Activated naive CD4-positive, alpha-beta T cell treated with anti-CD3 and anti-CD28 coated beads, Interleukin-2, amount 50 U/mL, for 72 hours (primary cell): Measurements from ENCODE around the gene PTPRD. TPM values are rescaled to one million over a fixed set of nuclear protein-coding genes. Genes with fewer than 3 reads are reported as not detected.
"Not testable (repeated sequence)": the region's sequence is repeated elsewhere in the genome, so short reads cannot be mapped to it uniquely, and the experiment has no call there.

Experiments used
- ATAC-seq, 2 donors: fragments of 150-1000 bp; cut with Tn5 transposase; 2 replicates each; pipeline ENCODE4 v1.10.0; 2021; ENCODE audit warnings: mild to moderate bottlenecking in 2 of 2, moderate library complexity in 2 of 2
- DNase-seq, 2 donors: peaks; one replicate each; pipeline ENCODE4 v3.0.0; 2021 to 2022; ENCODE audit warnings: low spot score in 2 of 2
- H3K27ac Mint-ChIP-seq, 2 donors: one replicate each; pipeline ENCODE4 v1.8.0; 2022; ENCODE audit warnings: mild to moderate bottlenecking in 2 of 2, mixed read lengths in 2 of 2
- H3K36me3 Mint-ChIP-seq, 2 donors: one replicate each; pipeline ENCODE4 v1.8.0; 2022; ENCODE audit warnings: mixed read lengths in 2 of 2
- H3K9me3 Mint-ChIP-seq, 2 donors: one replicate each; pipeline ENCODE4 v1.8.0; 2022; ENCODE audit warnings: mixed read lengths in 2 of 2
- total RNA-seq, 2 donors: library from RNA; stranded (reverse); gene quantifications; one replicate each; pipeline ENCODE4 v1.2.3, GENCODE V29; 2022

PTPRD gene
- total RNA-seq, 2 donors from 2014 or later, result not detected

DNA sequence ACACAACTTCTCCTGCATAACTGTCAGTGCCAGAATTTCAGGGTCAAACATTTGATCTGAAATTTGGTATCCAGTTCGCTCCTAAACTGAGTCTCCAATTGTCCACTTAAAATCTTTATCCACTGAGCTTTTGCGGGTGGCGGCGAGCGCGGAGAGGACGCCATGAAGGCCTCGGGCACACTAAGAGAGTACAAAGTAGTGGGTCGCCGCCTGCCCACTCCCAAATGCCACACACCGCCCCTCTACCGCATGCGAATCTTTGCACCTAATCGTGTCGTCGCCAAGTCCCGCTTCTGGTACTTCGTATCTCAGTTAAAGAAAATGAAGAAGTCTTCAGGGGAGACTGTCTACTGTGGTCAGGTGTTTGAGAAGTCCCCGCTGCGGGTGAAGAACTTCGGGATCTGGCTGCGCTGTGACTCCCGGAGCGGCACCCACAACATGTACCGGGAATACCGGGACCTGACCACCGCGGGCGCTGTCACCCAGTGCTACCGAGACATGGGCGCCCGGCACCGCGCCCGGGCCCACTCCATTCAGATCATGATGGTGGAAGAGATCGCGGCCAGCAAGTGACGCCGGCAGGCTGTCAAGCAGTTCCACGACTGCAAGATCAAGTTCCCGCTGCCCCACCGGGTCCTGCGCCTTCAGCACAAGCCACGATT lies 1899.5 kb downstream of the PTPRD start:
- no peaks in the 10 kb centered on the region for H3K9me3 Mint-ChIP-seq

DNA sequence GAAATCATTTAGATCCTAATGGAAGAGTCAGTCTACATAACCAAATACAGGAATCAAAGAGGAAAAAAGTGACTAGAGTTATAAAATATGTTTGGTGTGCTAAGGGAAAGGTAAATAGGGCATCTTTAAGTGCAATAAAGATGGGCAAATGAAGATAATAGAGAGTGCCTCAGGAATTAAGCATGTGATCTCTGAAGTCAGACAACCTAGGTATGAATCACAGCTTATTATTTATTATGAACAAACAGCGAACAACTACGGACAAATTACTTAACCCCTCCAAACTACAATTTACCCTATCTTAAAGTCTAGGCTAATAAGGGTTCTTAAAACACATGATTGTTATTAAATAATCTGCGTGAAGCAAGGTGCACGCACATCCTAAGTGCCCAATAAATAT lies 1903.1 kb downstream of the PTPRD start:
- no peak for DNase-seq
- ATAC-seq, result no peak
- Mint-ChIP-seq H3K27ac (no peak overlapping the region), H3K36me3 (no peaks in the 10 kb centered on the region), H3K9me3 (no peaks in the 10 kb centered on the region)

More for the DNA sequence above, 1899.5 kb downstream of the PTPRD start:
- Mint-ChIP-seq H3K27ac (no peak overlapping the region), H3K36me3 (no peaks in the 10 kb centered on the region)
- DNase-seq, result no peak
- no peak for ATAC-seq

DNA sequence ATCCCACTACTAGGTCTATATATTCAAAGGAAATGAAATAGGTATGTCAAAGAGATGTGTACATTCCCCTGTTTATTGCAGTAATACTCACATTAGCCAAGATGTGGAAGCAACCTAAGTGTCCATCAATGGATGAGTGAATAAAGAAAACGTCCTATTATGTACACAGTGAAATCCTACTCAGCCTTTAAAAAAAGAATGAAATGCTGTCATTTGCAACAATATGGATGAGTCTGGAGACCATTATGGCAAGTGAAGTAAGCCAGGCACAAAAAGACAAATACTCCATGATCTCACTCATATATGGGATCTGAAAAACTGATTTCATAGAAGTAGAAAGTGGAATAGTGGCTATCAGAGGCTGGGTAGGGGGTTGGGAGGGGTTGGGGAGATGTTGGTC lies 1904.1 kb downstream of the PTPRD start:
- Mint-ChIP-seq H3K36me3 (peaks cover 0 to 4% of the 10 kb centered on the region in 2 donors), H3K9me3 (no peaks in the 10 kb centered on the region), H3K27ac (no peak overlapping the region)
- DNase-seq (no peak), ATAC-seq (no peak)

DNA sequence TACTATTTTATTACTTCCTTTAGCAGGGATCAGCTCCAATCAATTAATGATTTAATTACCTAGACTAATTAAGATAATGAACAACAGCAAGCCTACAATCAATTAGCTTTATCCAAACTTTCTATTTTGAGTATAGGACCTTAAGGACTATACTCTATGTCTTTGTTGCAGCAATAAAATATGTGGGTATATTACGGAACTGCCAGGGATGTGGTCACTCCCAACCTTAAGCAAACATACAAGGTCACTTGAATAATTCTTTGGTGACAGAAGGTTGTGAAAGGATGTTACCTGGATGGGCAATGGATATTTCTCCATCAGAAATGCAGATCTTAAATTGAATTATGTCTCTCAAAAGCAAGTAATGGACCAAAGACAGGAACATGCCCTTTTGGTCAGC lies 1905.8 kb downstream of the PTPRD start:
- Mint-ChIP-seq H3K36me3 (peaks cover 0 to 4% of the 10 kb centered on the region in 2 donors), H3K27ac (no peak overlapping the region), H3K9me3 (no peaks in the 10 kb centered on the region)
- ATAC-seq, result no peak
- no peak for DNase-seq

DNA sequence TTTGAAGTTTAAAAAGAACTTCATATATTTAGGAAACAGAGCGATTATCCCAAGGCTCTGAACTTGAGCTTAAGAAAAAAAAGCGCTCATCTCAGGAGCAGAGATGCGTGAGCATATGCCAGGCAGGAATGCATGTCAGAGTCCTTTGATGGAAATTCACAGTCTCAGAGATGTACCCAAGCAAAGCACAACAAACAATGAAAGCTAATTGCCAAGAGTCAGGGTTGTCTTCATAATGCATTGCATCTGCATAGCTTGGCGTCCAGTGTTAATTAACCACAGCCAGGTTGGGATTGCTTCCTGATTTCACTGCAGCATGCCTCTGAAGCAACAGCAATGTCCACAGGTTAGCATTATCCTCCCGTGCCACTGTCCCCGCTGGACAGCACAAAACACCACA lies 1906.3 kb downstream of the PTPRD start:
- ATAC-seq (no peak), DNase-seq (no peak)
- no peak overlapping the region for H3K27ac Mint-ChIP-seq
- H3K36me3 Mint-ChIP-seq, result peaks cover 0 to 4% of the 10 kb centered on the region in 2 donors
- no peaks in the 10 kb centered on the region for H3K9me3 Mint-ChIP-seq

DNA sequence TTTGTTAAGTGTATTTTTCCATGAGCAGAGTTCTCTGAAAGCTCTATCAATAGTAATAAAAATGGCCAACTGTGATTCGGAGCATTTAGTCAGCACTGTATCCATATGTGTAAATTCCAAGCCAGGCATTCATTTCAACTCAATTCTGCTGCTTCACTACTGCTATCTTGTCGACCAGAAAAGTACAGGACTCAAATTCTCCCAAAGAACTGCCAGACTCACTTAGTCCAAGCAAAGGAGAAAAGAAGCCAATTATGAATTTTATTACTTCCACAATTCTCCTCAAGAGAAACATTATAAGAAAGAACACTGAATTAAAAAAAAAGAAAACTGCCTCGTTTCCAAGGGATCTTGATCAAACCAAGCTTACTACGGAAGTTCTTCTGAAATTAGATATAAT lies 1906.9 kb downstream of the PTPRD start:
- no peak overlapping the region for H3K27ac Mint-ChIP-seq
- H3K36me3 Mint-ChIP-seq, result peaks cover 0 to 4% of the 10 kb centered on the region in 2 donors
- no peaks in the 10 kb centered on the region for H3K9me3 Mint-ChIP-seq

DNA sequence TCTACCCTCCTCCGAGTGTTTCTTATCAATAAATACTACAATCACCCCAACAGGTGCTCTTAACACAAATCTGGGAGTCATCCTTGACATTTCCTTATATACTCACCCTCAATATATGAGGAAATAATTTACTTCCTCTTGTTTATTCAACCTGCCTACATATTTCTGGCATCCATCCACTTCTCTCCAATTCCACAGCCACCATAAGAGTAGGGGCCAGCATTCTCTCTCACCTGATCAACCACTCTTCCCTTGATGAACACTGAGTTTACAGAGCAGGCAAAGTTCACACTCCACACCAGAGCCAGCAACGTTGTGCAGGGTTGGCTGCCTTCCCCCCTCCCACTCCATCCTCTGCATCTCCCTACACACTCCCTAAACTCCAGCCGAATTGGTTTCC lies 1908.9 kb downstream of the PTPRD start:
- Mint-ChIP-seq H3K9me3 (no peaks in the 10 kb centered on the region), H3K36me3 (peaks cover 0 to 4% of the 10 kb centered on the region in 2 donors), H3K27ac (no peak overlapping the region)
- ATAC-seq (no peak), DNase-seq (no peak)

More for the DNA sequence above, 1906.9 kb downstream of the PTPRD start:
- ATAC-seq, result no peak
- no peak for DNase-seq

DNA sequence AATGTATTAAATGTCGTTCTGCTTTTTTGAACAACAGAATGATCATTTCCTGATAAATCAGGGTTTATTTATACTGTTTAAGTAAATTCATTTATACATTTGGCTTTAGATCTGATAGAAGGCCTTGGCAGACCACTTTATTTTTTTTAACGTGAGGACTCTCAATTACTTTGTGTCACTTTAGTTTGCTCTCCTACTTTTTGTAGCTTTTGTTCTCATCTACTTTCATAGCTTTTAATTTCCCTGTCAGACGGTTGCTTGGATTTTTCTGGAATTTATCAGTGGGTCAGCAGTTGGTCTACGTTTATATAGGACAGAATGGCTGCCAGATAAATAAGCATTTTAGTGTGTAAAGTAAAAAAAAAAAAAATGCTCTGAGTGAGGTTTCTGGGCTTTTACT lies 1910.9 kb downstream of the PTPRD start:
- Mint-ChIP-seq H3K36me3 (peaks cover 0 to 4% of the 10 kb centered on the region in 2 donors), H3K27ac (no peak overlapping the region), H3K9me3 (no peaks in the 10 kb centered on the region)
- ATAC-seq, result no peak
- DNase-seq, result no peak

DNA sequence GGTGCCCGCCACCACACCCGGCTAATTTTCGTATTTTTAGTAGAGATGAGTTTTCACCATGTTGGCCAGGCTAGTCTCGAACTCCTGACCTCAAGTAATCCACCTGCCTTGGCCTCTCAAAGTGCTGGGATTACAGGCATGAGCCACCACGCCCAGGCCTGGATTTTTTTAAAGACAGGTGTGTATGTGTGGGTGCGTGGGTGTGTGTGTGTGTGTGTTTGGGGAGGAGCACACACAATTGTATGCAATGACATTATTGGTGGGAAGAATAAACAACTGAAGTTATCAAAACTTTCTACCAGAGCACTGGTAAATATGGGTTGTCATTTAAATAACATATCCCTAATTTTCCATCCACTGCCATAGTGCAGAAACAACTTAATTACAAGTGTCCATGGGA lies 1915.2 kb downstream of the PTPRD start:
- not testable (repeated sequence) for H3K9me3 Mint-ChIP-seq, DNase-seq, ATAC-seq, H3K36me3 Mint-ChIP-seq, H3K27ac Mint-ChIP-seq

DNA sequence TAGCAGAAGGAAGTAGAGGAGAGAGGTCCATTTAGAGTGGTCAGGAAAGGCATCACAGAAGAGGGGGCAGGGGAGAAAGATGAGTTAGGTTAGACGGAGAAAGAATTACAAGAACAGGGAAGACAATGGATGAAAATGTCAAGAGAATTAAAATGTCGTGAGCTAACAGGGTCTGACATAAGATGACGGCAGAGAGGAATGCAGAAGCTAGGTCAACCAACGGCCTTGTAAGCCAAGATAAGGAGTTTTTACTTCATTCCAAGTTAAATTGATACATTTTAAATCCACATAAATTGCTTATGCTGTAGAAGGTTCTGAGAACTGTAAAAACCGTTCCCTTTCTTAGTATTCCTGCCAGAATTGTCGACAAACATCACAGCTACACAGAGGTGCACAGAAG lies 1916.3 kb downstream of the PTPRD start:
- DNase-seq (no peak), ATAC-seq (no peak)
- no peak overlapping the region for H3K27ac Mint-ChIP-seq
- peaks cover 0 to 7% of the 10 kb centered on the region in 2 donors for H3K9me3 Mint-ChIP-seq
- H3K36me3 Mint-ChIP-seq, result no peaks in the 10 kb centered on the region

DNA sequence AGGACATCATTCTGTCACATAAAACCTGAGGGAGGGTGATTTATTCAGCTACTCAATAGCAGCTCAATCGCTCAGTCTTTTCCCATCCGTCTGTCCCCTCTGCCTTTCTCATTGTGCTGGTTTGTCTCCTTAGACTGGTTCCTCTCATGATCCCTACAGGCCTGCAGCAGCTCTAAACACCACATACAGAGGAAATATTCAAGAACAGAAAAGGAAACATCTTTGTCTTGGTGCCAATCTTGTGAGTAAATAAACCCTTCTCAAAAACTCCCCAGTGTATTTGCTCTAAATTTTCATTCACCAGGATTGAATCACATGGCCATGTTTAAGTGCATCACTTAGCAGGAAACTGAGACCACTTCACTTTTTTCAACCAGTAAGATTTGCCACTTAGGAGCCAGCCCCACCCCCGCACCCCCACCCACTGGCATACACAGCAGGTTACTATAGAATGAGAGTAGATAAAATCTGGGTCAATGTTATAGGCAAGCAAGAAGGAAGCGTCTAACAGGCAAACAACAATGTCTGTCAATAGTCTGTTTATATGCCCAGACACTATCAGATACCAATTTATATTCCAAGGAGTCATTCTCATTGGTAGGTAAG lies 1917.7 kb downstream of the PTPRD start:
- ATAC-seq (no peak), DNase-seq (no peak)
- H3K9me3 Mint-ChIP-seq, result peaks cover 0 to 7% of the 10 kb centered on the region in 2 donors
- no peak overlapping the region for H3K27ac Mint-ChIP-seq
- H3K36me3 Mint-ChIP-seq, result no peaks in the 10 kb centered on the region

DNA sequence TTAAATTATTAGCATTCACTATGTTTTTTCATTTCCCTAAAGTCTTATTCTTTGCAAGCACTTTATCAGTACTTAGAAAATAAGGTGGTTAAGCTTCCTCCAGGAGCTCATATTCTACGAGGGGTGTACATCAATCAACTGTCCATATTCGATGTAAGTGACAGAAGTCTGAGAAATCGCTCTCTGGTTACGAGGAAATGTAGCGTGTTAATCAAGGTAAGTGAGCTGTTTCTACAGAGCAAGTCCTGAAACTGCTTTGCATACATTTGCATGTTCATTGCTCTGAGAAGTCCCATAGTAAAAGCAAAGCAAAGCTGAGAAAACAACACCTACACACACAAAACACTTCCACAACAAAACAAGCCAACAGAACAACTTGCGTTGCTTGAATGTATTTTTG lies 1919.3 kb downstream of the PTPRD start:
- DNase-seq (no peak), ATAC-seq (no peak)
- peaks cover 0 to 10% of the 10 kb centered on the region in 2 donors for H3K9me3 Mint-ChIP-seq
- no peak overlapping the region for H3K27ac Mint-ChIP-seq
- no peaks in the 10 kb centered on the region for H3K36me3 Mint-ChIP-seq

DNA sequence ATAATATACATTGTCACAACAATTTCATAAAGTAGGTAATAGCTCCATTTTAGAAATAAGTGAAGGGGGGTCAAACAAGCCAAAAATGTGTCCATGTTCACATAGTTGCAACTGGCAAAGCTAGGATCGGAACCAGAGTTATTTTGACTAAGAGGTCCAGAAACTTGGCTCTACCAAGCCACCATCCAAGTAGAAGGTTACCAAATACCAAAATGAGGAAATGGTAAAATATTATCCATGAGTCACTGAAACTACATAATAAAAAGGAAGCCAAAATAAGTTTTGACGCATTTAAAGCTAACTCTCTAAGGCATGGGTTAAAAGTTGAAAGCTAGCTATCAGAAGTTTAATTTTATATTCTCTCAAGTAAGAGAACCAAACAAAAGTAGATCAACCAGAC lies 1926.3 kb downstream of the PTPRD start:
- H3K36me3 Mint-ChIP-seq, result no peaks in the 10 kb centered on the region
- H3K9me3 Mint-ChIP-seq, result peaks cover 0 to 3% of the 10 kb centered on the region in 2 donors
- DNase-seq, result no peak
- no peak for ATAC-seq
- no peak overlapping the region for H3K27ac Mint-ChIP-seq

DNA sequence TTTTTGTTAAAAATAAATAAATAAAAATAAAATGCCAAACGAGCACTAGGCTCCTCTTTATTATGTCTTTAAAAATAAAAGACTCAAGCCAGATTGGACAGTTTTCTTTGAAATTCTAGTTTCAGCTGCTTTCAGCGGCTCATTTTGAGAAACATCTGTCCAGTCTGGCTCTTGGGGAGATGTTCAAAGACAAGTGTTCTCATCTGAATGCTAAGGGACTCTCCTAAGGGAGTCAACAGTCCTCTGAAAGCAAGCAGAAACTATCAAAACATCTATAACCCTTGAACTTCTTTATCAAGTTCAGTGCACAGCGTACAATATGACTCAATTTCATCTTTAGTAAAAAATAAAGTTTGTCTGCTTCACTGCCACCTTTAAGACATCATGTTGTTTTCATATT lies 1927.0 kb downstream of the PTPRD start:
- no peak for DNase-seq
- Mint-ChIP-seq H3K9me3 (peaks cover 0 to 3% of the 10 kb centered on the region in 2 donors), H3K36me3 (no peaks in the 10 kb centered on the region), H3K27ac (no peak overlapping the region)
- ATAC-seq, result no peak

DNA sequence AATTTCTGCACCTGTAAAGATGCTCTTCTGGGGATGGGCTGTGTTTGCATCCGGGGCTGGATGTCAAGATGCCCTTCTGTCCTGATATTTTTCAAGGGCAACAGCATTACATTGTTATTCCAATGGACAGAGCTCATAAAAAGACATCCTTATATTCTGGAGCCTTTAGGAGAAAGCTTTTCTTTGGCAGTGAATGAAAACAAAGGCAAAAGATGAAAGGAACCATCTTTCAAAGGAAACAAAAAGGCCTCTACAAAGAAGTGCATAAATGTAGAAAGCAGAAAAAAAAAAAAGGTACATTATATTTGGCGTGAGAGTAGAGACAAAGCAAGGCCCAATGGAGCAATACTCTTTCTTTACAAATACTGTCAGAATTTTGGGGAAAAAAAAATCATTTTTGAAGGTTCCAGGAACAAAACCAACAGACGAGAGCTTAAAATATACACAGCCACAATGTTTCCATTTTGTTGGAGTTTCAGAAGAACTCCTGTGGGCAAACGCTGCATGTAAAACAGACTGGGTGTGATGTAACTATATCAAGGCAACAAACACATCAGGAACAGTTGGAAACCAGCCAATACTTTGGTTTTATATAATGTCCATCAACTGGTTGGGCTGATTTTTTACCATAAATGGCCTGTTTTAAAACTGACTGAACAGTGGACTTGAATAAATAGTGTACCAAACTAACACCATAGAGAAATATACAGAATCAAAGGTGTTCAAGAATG lies 1927.7 kb downstream of the PTPRD start:
- Mint-ChIP-seq H3K9me3 (peaks cover 0 to 3% of the 10 kb centered on the region in 2 donors), H3K27ac (no peak overlapping the region), H3K36me3 (no peaks in the 10 kb centered on the region)
- no peak for DNase-seq
- no peak for ATAC-seq

DNA sequence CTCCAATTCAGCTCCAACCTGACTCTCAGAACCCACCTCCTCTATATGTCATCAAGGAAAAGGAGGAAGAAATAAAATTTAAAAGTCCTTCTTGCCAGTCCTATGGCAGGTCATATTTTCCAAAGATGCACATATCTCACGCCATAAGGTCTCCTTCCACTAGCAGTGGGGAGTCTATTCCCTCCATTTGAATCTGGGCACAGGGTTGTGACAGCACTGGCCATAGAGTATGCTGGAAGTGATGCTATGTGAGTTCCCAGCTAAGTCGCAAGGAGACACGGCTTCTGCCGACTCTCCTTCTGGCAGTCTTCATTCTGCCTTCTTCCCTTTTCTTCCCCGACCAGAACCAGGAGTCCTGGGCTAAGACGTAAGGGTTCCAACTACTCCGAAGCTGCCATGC lies 1929.3 kb downstream of the PTPRD start:
- ATAC-seq, result no peak
- Mint-ChIP-seq H3K9me3 (no peaks in the 10 kb centered on the region), H3K36me3 (no peaks in the 10 kb centered on the region), H3K27ac (no peak overlapping the region)
- DNase-seq, result no peak

DNA sequence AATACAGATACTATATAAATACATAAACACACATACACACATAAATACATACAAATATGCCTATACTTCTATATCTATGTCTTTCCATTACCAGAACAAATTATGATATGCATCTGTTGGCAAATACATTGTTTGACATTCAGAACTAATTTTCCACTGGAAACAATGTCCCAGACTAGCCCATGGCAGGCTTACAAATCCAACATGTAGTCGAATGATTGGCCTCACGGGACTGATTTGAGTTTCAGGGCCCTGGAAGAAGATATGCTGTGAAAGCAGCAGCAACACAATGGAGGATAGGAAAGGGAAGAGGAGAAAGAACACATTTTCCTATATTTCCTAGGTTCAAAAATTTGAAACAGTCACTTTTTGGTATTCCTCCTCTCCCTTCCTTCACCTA lies 1932.1 kb downstream of the PTPRD start:
- H3K9me3 Mint-ChIP-seq, result no peaks in the 10 kb centered on the region
- no peaks in the 10 kb centered on the region for H3K36me3 Mint-ChIP-seq
- no peak for DNase-seq
- no peak for ATAC-seq
- H3K27ac Mint-ChIP-seq, result no peak overlapping the region

DNA sequence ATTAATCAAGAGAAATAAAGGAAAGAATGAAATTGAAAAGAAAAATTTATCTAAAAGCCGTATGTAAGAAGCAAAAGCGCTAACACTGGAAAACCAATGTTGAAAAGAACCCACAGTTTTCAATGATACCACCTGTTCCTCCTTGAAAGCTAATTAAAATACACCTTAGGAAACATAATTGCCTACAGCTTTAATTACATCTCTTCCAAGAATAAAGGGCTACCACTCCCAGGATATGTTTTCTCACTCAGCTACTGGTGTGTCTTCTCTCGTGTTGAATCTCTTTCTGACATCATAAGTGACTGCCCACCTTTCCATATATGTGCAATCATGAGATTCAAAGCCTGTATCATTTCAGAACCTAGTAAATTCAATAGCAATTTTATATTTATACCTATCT lies 1932.6 kb downstream of the PTPRD start:
- H3K9me3 Mint-ChIP-seq, result no peaks in the 10 kb centered on the region
- ATAC-seq (no peak), DNase-seq (no peak)
- H3K27ac Mint-ChIP-seq, result no peak overlapping the region
- no peaks in the 10 kb centered on the region for H3K36me3 Mint-ChIP-seq
